ENCODE data around the gene CASP8.

DNA sequence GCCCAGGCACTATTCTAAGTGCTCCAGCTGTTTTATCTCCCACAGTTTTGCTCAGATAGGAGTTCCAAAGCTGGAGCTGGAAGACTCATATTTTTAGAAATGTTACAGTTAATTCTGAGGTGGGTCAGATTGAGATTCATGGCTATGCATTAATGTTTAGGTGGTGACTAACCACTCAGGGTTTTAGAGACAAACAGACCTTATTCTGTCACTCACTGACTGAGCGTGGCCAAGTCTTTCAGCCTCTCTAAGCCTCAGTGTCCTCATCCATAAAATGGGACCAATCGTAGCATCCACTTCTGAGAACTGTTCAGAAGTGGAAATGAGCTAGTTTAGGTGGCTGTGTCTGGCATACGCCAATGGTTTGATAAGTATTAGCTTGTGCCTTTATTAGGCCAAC is 4.3 kb upstream of the CASP8 start:
- TF ChIP-seq POLR2A (IDR thresholded peaks at IDR 0.05; ENCODE audit: low read depth, low read length) (no peak), POLR2AphosphoS5 (IDR thresholded peaks at IDR 0.05; ENCODE audit: low read depth, low read length) (no peak), TAF1 (IDR thresholded peaks at IDR 0.05; ENCODE audit: borderline replicate concordance, low read depth, low read length) (no peak)

All from GM12892 (cell line).